GM19025 (cell line): Measurements from ENCODE around the gene POM121.
"Not testable (repeated sequence)": the region's sequence is repeated elsewhere in the genome, so short reads cannot be mapped to it uniquely, and the experiment has no call there.

Source experiments
- ATAC-seq: cut with Tn5 transposase; IDR thresholded peaks from one replicate; pipeline ENCODE4 v1.9.1; 2021; ENCODE audit warnings: mild to moderate bottlenecking, low read depth, moderate library complexity; ENCODE audit not compliant: unreplicated experiment

The POM121 gene

GRCh38 chr7:72948714-72949113 is 23.8 kb downstream of the POM121 start:
- ATAC-seq: not testable (repeated sequence)

DNA sequence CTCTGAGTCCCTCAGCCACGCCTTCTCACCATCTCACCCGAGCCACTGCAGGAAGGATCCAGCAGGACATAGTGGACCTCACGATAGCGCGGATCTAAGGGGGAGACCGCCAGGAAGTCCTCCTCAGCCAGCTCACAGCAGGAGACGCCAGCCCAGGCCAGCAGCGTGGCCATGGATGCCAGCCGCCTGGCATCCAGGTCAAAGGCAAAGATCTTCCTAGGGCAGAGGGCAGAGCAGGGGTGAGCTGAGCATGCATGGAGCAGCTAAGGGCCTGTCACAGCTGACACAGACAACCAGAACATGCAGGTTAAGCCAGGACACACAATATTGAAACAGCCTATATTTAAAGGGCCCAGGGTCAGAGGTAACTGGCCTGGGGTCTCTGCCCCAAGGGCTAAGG is 24.4 kb downstream of the POM121 start:
- ATAC-seq: not testable (repeated sequence)

- ATAC-seq: not testable (repeated sequence)
Observed at GRCh38 chr7:72949686-72950085, 24.8 kb downstream of the POM121 start.

GRCh38 chr7:72950432-72950831 is 25.5 kb downstream of the POM121 start:
- not testable (repeated sequence) for ATAC-seq

GRCh38 chr7:72953901-72954562 is 29.1 kb downstream of the POM121 start:
- ATAC-seq: peak; percentile 43

DNA sequence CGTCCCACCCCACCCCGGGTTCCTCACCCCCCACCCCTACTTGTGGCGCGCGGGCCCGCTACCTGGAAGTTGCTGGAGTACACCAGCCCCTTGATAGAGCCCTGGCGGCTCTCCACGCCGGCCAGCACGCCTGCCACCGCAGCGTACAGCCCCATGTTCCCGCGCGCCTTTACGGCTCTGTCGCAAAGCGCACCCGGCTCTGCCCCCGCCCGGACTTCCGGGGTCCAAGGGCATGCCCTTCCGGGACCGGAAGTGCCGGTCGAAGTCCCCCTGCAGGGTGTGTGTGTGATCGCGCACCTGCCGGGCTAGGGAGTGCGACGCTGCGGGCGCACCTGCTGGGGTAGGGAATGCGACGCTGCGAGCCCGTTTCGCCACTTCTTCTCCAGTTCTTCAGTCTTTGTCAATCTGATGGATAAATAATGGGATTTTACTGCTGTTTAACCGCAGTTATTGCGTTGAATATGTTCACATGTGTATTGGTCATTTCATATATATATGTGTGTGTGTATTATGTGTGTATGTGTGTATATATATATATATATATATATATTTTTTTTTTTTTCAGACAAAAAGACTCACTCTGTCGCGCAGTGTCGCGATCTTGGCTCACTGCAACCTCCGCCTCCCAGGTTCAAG is 29.8 kb downstream of the POM121 start:
- peak; percentile 81 for ATAC-seq

DNA sequence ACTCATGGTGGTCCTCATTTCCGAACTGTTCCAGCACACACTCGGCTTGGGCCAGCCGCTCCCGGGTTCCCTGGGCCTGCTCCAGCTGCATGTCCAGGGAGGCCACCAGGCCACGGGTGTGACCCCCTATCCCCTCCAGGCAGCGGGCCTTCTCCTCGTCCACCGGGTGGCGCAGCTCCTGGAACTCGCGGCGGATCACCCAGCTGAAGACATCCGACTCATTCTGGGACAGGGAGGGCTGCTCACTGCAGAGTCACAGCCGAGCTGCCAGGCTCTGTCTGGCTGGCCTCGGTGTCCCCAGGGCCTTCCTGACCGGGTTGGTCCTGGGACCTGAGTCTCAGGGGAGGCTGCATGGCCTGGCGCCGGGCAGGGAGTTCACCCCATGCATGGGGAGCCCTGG is 35.1 kb downstream of the POM121 start:
- ATAC-seq: not testable (repeated sequence)

- ATAC-seq: not testable (repeated sequence)
Observed at GRCh38 chr7:72960626-72961345, 35.9 kb downstream of the POM121 start.

DNA sequence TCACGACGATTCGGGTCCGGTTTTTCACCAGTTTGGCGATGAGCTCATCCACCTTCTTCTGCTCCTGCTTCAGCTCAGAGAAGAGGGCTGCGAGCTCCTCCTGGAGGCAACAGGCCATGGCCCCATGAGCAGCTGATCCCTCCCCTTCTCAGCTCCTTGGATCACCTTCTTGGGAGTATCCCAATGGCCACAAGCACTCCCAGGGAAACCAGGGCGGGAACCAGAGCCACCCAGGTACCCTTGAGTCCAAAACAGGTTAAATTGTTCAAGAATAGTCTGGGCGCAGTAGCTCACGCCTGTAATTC is 36.4 kb downstream of the POM121 start:
- not testable (repeated sequence) for ATAC-seq

DNA sequence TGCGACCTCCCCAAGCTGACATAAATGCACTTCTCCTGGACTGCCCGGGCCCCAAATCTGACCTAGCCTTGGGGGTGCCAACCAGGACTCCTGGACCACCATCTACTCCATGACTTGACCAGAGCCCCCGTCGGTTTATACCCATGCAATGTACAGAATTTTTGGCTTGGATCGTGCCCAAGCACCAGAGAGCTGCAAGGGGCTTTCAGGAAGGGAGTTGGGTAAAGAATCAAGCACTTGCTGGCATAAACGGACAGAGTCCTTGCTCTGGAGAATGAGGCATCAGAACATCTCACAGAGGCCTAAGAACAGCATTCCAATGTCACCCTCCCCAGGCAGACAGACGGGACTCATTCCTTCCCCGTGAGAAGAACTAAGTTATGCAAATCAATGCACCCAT is 38.2 kb downstream of the POM121 start:
- ATAC-seq: not testable (repeated sequence)

DNA sequence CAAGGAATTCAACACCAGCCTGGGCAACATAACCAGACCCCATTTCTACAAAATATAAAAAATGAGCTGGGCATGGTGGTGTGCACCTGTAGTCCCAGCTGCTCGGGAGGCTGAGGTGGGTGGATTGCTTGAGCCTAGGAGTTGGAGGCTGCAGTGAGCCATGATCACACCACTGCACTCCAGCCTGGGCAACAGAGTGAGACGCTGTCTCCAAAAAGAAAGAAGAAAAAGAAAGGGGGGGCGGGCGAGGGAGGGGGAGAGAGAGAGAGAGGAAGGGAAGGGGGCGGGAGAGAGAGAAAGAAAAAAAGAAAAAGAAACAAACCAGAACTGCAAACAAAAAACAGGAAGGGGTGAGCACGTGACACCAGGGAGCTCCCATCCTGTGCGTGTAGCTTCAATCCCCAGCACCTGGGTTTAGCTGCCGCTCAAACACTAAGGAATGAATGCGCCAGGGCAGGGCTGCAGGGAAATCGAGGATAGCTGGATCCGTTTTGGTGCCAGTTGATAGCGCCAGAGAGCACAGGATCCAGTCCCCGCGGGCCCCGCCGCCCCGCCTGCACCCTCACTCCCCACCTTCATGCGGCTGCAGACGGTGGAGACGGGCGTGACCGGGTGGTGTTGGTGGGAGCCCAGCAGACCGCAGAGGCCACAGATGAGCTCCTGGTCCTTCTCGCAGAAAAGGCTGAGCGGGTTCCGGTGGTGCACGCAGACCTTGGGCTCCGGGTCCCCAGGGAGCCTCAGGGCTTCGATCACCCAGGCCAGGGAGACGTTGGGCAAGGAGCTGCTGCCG is 40.5 kb downstream of the POM121 start:
- ATAC-seq: peak; percentile 47

DNA sequence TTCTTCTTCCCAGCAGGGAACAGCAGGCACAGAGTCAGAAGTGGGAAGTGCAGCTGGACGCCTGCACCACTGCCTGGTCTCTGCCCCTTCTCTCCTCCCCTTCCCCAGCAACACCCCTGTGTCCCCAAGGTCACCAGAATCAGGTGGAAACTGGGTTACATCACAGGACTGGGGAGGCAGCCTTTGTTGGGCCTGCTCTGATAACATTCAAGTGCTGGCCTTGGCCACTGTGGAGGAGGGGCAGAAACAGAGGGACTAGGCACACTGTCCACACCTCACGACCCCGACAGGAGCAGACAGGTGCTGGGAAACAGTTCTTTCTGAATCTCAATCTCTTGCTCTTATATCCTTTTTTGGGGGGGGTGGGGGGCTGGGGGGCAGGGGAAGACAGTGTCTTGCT is 42.0 kb downstream of the POM121 start:
- ATAC-seq: not testable (repeated sequence)

DNA sequence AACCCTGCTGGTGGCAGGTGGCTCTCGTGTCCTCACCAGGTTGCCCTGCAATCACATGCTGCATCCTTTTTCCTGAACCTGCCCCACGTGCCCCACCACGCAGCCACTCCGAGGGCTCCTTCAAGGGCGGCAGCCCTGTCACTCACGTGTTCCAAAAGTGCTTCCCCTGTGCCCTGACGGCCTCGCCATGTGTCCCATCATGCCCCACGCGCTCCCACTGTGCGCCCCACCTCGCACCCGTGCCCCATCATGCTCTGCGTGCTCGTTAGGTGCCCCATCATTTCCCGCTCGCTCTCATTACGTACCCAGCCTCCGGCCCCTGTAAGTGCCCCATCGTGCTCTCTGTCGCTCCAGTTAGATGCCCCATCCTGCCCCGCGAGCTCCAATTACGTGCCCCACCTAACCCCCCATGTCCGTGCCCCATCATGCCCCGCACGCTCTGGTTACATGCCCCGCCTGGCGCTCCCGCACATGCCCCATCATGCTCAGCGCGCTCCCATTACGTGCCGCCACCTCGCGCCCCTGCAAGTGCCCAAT is 44.2 kb downstream of the POM121 start, which contains the start of gene TRIM74:
TRIM74 (minus strand) TSS at position 487 of the 537 bp plus-strand sequence. CDS start 3,309 bp downstream, outside the sequence.
- not testable (repeated sequence) for ATAC-seq

- not testable (repeated sequence) for ATAC-seq
Observed at GRCh38 chr7:72969688-72970087, 44.8 kb downstream of the POM121 start.

DNA sequence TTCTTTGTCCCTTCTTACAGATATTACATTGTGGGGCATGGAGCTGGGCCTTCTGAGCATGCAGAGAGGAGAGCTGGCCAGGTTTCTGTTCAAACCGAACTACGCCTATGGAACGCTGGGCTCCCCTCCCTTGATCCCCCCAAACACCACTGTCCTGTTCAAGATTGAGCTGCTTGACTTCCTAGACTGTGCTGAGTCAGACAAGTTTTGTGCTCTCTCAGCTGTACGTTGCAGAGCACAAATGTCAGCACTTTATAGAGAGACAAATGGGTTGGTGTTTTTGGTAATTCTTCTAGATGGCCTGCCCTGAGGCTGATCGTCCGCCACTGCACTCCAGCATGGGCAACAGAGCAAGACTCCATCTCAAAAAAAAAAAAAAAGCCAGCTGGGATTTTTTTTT is 46.6 kb downstream of the POM121 start:
- not testable (repeated sequence) for ATAC-seq

GRCh38 chr7:72974781-72975180 is 49.9 kb downstream of the POM121 start:
- not testable (repeated sequence) for ATAC-seq

DNA sequence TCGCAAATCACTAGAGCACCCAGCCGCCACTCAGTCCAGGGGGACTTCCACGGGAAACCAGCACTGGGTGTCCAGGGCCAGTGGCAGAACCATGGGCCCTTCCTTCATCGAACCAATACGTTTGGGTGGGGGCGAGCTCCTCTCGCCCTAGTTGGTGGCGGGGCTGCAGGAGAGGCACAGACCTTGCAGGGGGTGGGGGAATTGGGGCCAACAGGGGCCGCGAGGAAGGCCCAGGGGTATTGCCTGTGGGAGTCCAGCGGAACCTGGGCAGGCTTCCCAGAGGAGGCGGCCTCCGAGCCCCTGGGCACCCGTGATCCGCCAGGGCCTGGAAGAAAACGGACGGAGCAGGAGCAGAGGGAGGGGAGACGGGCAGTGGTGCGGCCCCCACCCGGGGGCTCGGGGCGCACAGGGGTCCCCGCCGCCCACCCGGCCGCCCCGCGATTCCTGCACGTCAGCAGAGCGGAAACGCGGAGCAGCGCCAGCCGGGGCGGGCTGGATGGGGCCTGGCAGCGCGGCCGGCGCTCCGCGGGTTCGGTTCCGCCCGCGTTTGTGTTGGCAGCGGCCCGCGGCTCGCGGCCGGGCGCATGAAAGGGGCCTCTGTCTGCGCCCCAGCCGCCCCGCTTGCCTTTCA is 50.9 kb downstream of the POM121 start:
- ATAC-seq: not testable (repeated sequence)

GRCh38 chr7:72976434-72976833 is 51.5 kb downstream of the POM121 start:
- not testable (repeated sequence) for ATAC-seq

- not testable (repeated sequence) for ATAC-seq
Observed at GRCh38 chr7:72980382-72980781, 55.5 kb downstream of the POM121 start.

GRCh38 chr7:72982084-72982483 is 57.2 kb downstream of the POM121 start:
- not testable (repeated sequence) for ATAC-seq
